PFSK-1 (cell line): Measurements from ENCODE around the gene MAPK14.

Experiments used
- FOXP2 ChIP-seq: optimal IDR thresholded peaks from 2 replicates; pipeline ENCODE3; 2011; ENCODE audit warnings: borderline replicate concordance, control low read depth, inconsistent platforms; ENCODE audit not compliant: insufficient read depth; ENCODE audit errors: extremely low read length, extremely low read depth
- POLR2AphosphoS5 ChIP-seq: IDR thresholded peaks from 2 replicates; pipeline ENCODE4 v1.6.1; 2012; ENCODE audit warnings: low read depth, mild to moderate bottlenecking, control low read depth, low read length, moderate library complexity
- SIN3A ChIP-seq: IDR thresholded peaks from 2 replicates; pipeline ENCODE4 v1.6.1; 2012; ENCODE audit warnings: mild to moderate bottlenecking, low read length, moderate library complexity, borderline replicate concordance; ENCODE audit not compliant: insufficient read depth
- TAF1 ChIP-seq: IDR thresholded peaks from 2 replicates; pipeline ENCODE4 v1.6.1; 2012; ENCODE audit warnings: low read length, control low read depth, borderline replicate concordance; ENCODE audit not compliant: insufficient read depth
- TF ChIP-seq, protein P1 (sequence below), 2 experiments: IDR thresholded peaks; 2 replicates each; pipeline versions ENCODE4 v1.6.1 to v1.8.0; 2011 to 2012; ENCODE audit warnings: low read depth in 2 of 2, low read length in 2 of 2, control low read depth in 1 of 2, inconsistent platforms in 1 of 2, mild to moderate bottlenecking in 1 of 2, moderate library complexity in 1 of 2; ENCODE audit not compliant: insufficient read depth in 1 of 2

Gene MAPK14

DNA sequence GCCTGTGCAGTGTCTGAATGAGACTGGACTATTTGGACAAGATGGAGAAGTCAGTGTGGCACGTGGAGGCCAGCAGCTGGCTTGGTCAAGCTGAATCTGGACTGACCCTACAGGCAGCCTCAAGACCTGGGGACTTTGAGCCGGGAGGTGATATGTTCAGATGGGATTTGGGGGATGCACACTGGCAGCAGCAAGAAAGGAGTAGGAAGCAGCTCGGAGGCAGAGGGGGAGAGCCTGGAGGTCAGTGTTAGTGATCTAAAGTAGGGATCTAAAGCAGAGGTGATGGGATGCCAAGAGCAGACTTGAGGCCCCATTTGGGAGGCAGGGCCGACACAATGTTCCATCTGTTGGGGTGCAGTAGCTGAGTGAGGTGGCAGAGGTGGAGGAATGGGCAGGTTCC lies 105.5 kb downstream of the MAPK14 start:
- TF ChIP-seq, protein P1, sequence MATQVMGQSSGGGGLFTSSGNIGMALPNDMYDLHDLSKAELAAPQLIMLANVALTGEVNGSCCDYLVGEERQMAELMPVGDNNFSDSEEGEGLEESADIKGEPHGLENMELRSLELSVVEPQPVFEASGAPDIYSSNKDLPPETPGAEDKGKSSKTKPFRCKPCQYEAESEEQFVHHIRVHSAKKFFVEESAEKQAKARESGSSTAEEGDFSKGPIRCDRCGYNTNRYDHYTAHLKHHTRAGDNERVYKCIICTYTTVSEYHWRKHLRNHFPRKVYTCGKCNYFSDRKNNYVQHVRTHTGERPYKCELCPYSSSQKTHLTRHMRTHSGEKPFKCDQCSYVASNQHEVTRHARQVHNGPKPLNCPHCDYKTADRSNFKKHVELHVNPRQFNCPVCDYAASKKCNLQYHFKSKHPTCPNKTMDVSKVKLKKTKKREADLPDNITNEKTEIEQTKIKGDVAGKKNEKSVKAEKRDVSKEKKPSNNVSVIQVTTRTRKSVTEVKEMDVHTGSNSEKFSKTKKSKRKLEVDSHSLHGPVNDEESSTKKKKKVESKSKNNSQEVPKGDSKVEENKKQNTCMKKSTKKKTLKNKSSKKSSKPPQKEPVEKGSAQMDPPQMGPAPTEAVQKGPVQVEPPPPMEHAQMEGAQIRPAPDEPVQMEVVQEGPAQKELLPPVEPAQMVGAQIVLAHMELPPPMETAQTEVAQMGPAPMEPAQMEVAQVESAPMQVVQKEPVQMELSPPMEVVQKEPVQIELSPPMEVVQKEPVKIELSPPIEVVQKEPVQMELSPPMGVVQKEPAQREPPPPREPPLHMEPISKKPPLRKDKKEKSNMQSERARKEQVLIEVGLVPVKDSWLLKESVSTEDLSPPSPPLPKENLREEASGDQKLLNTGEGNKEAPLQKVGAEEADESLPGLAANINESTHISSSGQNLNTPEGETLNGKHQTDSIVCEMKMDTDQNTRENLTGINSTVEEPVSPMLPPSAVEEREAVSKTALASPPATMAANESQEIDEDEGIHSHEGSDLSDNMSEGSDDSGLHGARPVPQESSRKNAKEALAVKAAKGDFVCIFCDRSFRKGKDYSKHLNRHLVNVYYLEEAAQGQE (IDR thresholded peaks at IDR 0.05; ENCODE audit: insufficient read depth in 1 of 2, low read depth in 2 of 2, low read length in 2 of 2), result no peak
- TF ChIP-seq SIN3A (no peak), POLR2AphosphoS5 (no peak), TAF1 (no peak), FOXP2 (no peak)

DNA sequence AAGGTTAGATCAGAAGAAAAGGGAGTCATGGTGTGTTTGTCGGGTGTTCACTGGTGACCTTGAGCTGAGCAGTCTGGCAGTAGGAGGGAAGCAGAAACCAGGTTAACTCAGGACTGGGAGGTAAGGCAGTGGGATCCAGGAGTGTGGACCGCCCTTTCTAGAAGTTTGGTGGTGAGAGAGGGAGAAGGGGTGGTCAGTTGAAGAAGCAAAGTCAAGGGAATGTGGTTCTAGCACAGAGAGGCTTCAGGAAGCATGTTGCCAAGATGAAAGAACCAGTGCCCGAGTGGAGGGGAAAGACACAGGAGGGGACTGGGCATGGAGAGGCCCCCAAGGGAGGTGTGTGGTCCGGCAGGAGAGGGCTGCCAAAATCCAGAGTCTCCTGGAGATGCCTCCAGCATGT lies 106.3 kb downstream of the MAPK14 start:
- TF ChIP-seq SIN3A, result no peak
- no peak for TF ChIP-seq TAF1
- TF ChIP-seq POLR2AphosphoS5, result no peak
- TF ChIP-seq FOXP2, result no peak
- TF ChIP-seq, protein P1 (IDR thresholded peaks at IDR 0.05; ENCODE audit: insufficient read depth in 1 of 2, low read depth in 2 of 2, low read length in 2 of 2), result no peak

DNA sequence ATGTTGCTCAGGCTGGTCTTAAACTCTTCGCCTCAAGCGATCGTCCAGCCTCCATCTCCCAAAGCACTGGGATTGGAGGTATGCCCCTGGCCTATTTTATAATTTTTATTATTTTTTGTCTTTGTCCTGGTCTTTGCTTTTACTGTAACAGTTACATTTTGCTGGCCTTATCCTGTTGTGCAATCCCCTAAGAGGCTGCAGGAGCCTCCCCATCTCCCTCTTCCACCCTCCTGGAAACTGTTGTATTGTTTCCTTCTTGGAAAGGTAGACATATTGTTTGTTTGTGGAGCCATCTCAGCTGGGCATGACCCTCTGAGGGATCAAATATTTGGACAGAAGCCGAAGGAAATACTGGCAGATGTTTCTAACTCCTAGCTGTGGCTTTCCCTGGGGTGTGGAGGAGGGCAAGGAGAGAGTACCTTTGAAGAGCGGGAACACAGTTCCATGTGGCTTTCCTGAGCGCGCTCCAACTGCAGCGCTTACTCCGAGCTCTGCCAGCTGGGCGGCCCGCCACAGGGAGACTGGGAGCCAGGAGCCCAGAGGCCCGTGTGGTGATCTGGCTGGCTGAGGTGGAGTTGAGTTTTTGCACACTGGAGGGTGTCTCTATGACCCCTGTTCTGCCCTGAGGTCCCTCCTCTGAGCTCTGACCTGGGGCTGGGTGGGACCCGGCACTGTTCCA lies 107.6 kb downstream of the MAPK14 start:
- TF ChIP-seq TAF1 (no peak), SIN3A (no peak), POLR2AphosphoS5 (no peak), FOXP2 (no peak)
- TF ChIP-seq, protein P1 (IDR thresholded peaks at IDR 0.05; ENCODE audit: insufficient read depth in 1 of 2, low read depth in 2 of 2, low read length in 2 of 2), result no peak

DNA sequence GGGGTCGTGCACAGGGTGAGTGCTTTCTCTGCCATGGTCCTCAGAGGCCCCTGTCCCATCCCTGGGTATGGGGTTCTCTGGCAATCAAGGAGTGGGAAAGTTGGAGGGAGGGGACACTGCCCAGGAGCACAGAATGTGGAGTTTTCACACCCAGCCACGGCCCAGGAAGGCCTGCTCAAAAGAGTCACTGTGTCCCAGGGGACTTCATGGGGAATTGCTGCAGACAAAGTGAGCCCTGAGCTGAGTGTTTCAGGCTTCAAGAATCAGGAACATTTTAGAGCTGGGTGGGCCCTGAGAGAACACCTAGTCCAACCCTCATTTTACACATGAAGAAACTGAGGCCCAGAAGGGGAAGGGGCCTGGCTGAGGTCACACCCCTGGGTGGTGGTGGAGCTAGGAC lies 108.4 kb downstream of the MAPK14 start:
- no peak for TF ChIP-seq TAF1
- no peak for TF ChIP-seq POLR2AphosphoS5
- no peak for TF ChIP-seq FOXP2
- TF ChIP-seq, protein P1 (IDR thresholded peaks at IDR 0.05; ENCODE audit: insufficient read depth in 1 of 2, low read depth in 2 of 2, low read length in 2 of 2), result no peak
- TF ChIP-seq SIN3A, result no peak

DNA sequence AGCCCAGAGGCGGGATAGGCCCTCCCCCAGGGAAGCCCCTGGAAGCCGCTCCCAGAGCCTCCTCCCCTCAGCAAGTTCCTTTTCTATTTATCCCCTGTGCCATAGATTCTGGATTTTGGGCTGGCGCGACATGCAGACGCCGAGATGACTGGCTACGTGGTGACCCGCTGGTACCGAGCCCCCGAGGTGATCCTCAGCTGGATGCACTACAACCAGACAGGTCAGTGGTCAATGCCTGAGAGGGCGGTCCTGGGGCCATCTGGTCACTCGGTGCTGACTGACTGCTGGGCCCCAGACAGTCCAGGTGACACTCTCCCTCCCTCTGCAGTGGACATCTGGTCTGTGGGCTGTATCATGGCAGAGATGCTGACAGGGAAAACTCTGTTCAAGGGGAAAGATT lies 108.9 kb downstream of the MAPK14 start:
- TF ChIP-seq, protein P1 (IDR thresholded peaks at IDR 0.05; ENCODE audit: insufficient read depth in 1 of 2, low read depth in 2 of 2, low read length in 2 of 2), result no peak
- no peak for TF ChIP-seq SIN3A
- TF ChIP-seq FOXP2, result no peak
- no peak for TF ChIP-seq POLR2AphosphoS5
- TF ChIP-seq TAF1, result no peak
